GM19452 (cell line): Measurements from ENCODE around the gene ZNF675.
"Not testable (repeated sequence)": the region's sequence is repeated elsewhere in the genome, so short reads cannot be mapped to it uniquely, and the experiment has no call there.

Source experiments
- ATAC-seq: cut with Tn5 transposase; IDR thresholded peaks from one replicate; pipeline ENCODE4 v1.9.1; 2021; ENCODE audit not compliant: unreplicated experiment

The ZNF675 gene

DNA sequence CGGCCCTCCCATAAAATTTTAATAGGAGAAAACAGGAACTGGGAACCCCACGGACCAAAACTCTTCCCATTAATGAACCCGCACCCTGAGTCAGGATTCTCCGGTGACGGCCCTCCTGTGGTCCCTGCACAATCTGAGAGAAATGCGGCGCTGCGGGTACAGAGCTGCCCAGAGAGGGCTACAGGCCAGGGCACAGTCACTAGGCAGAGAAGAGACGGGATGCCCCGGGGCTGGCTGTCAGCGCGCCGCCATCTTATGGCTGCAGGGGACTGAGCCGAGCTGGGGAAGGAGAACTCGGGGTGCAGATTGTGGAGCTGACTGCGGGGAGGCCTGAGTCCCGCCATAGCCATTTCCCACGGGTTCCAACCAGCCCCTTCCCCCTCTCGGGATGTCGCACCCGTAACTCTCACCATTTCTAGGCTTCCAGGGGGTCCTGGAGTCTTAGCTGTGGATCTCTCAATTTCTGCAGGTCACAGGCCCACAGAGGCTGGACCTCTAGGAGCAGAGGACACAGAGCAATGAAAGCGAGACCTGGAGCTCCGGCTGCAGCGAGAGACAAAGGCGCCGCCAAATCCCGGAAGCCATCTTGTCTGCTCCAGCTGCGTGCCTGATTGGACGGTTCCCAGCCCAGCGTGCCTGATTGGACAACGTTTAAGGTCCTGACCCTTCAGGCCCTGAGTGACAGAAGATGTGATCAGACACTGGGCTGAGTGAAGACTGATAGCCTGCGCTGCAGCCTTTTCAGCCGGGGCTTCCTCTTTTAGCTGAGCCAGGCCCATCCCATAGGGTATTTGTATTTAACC is at the start of gene ZNF675:
Gene ZNF675 (minus strand): TSS at position 592 of the 803 bp plus-strand sequence. CDS start 179 bp downstream, at position 413.
- peak; percentile 86 for ATAC-seq

DNA sequence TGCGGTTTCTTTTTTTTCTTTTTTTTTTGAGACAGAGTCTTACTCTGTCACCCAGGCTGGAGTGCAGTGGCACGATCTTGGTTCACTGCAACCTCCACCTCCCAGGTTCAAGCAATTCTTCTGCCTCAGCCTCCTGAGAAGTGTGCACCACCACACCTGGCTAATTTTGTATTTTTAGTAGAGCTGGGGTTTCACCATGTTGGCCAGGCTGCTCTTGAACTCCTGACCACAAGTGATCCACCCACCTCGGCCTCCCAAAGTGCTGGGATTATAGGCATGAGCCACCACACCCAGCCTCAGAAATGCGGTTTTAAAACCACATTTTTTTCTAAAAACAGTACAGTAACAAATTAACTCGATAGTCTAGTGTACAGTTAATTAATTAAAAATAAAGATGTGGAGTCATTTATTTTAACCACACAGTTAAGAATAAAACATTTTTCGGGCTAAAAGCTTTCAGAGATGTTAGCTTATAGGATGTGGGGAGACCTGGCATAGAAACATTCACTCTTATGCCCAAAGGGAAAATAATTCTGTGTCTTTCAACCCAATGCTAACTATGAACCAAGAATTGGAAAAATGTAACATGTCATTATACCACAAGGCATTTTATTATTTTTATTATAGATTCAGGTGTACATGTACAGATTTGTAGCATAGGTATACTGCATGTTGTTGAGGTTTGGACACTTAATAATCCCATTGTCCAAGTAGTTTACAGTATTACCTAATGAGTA is 43.9 kb upstream of the ZNF675 start:
- ATAC-seq = not testable (repeated sequence)

DNA sequence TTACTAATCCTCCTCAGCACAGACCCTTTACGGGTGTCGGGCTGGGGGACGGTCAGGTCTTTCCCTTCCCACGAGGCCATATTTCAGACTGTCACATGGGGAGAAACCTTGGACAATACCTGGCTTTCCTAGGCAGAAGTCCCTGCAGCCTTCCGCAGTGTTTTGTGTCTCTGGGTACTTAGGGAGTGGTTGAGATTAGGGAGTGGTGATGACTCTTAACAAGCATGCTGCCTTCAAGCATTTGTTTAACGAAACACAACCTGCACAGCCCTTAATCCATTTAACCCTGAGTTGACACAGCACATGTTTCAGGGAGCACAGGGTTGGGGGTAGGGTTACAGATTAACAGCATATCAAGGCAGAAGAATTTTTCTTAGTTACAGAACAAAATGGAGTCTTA is 37.1 kb upstream of the ZNF675 start:
- not testable (repeated sequence) for ATAC-seq

DNA sequence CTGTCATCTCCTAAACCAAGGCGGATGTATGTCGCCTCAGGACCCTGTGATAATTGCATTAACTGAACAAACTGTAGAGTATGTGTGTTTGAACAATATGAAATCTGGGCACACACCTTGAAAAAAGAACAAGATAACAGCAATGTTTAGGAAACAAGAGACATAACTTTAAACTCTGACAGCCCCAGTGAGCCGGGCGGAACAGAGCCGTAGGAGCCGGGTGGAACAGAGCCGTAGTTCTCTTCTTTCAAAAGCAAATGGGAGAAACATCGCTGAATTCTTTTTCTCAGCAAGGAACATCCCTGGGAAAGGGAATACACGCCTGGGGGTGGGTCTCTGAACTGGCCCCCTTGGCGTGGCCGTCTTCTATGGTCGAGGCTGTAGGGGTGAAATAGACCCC is 31.8 kb upstream of the ZNF675 start:
- ATAC-seq = no peak

DNA sequence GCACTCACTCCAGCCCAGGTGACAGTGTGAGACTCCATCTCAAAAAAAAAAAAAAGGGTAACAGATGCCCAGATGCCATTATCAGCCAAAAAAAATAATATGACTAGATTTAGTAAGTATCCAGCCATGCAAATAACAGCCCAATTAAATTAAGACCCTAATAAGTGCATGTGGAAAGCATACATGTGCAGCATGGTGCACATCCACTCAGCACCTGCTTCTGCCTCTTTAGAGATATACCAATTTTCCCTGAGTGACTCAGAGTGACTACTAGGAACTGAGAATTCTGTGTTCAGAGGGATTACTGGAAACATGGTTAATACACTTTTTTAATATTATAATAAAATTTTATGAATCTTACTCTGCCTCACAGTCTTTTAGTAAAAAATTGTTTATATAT is 29.8 kb upstream of the ZNF675 start:
- no peak for ATAC-seq

DNA sequence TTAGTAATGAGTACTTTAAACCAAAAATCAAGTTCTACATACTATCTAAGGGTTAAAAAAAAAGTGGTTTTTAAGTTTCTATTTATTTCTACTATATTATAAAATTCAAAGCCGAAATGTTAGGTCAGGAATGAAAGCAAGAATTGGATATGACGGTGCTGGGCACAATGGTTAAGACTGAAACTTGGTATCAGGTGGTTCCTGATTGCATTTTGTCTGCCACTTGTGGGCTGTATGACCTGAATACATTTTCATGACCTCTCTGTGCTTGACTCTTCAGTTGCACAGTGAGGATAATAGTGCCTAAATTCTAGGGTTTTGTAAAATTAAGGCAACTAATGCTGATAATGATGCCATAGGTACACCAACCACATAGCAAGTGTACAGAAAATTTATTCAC is 22.3 kb upstream of the ZNF675 start:
- no peak for ATAC-seq

DNA sequence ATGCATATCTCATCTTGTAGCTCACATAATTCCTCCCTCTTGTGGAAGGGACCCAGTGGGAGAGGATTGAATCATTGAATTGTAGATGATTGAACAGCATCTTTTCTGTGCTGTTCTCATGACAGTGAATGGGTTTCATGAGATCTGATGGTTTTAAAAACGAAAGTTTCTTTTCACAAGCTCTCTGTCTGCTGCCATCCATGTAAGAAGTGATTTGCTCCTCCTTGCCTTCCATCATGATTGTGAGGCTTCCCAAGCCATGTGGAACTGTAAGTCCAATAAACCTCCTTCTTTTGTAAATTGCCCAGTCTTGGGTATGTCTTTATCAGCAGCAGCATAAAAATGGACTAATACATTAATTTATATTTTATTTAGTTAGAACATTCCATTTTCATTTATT is 19.6 kb upstream of the ZNF675 start:
- ATAC-seq = no peak

DNA sequence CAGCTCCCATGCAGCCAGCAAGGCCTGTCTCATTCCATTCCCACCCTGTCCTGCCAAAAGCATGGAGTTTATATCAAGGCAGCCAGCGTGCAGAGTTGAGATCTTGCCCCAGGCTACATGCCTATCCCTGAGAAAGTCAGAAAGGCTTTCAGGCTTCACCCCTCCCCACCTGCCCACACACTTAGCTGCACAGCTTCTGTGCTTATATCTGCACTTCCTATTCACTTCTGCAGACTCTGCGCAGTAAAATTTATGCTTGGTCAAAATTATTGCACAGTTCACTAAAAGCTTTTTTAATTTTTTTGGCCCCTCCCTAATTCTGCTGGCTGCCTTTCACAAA is 12.5 kb upstream of the ZNF675 start:
- ATAC-seq = no peak

DNA sequence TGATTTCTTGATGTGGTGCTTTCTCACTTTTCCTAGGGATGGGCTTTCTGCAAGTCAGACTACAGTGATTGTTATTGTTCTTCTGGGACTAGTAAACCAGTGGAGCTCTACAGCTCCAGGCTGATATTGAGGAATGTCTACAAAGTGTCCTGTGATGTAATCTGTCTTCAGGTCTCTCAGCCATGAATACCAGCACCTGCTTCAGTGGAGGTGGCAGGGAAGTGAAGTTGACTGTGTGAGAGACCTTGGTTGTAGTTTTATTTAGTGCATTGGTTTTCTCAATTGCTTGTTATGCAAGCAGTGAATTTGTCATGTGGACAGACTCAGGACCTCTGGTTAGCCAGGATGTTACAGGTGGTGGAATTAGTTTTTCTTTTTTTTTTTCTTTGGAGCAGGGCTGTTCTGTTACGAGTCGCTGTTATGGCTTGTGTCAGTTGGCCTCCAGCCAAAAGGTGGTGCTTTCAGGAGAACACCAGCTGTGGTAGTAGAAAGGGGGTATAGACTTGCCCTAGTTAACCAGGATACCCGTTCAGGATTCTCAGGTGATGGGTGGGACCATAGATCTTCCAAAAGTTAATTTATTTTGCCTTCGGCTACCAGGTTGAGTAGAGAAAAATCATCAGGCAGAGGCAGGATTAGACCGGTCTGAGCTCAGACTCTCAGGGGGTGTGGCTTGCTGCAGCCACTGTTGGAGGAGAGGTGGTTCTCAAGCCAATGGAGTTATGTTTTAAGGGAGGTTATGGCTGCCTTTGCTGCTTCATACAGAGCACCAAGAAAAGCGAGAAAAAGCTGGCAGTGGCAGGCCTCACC is 11.9 kb upstream of the ZNF675 start:
- no peak for ATAC-seq

DNA sequence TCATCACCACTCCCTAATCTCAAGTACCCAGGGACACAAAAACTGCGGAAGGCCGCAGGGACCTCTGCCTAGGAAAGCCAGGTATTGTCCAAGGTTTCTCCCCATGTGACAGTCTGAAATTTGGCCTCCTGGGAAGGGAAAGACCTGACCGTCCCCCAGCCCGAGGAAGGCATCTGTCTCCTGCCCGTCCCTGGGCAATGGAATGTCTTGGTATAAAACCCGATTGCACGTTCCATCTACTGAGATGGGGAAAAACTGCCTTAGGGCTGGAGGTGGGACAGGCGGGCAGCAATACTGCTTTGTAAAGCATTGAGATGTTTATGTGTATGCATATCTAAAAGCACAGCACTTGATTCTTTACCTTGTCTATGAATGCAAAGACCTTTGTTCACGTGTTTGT is 5.9 kb upstream of the ZNF675 start:
- ATAC-seq = not testable (repeated sequence)

DNA sequence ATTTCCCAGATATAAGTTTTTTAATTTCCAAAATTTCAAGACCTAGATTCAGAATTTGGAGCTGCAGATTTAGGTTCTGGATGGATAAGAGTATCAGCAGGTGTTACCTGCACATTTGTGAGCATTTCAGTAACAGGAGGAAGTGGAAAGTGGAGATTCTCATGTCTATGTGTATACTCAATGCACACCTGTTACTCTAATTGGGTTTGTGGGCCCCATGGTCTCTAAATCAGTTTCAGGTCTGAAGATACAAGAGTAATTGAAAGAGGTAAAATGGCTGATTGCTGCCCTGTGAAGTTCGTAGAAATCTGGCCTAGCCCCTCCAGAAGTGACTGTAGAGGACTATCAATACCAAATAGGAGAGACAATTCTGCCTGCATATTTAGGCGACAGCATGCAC is 13.9 kb downstream of the ZNF675 start:
- ATAC-seq = no peak

DNA sequence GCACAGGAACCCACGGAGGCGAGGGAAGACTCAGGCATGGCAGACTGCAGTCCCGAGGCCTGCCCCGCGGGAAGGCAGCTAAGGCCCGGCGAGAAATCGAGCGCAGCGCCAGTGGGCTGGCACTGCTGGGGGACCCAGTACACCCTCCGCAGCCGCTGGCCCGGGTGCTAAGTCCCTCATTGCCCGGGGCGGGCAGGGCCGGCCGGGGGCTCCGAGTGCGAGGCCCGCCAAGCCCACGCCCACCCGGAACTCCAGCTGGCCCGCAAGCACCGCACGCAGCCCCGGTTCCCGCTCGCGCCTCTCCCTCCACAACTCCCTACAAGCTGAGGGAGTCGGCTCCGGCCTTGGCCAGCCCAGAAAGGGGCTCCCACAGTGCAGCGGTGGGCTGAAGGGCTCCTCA is 18.4 kb downstream of the ZNF675 start:
- ATAC-seq = not testable (repeated sequence)

DNA sequence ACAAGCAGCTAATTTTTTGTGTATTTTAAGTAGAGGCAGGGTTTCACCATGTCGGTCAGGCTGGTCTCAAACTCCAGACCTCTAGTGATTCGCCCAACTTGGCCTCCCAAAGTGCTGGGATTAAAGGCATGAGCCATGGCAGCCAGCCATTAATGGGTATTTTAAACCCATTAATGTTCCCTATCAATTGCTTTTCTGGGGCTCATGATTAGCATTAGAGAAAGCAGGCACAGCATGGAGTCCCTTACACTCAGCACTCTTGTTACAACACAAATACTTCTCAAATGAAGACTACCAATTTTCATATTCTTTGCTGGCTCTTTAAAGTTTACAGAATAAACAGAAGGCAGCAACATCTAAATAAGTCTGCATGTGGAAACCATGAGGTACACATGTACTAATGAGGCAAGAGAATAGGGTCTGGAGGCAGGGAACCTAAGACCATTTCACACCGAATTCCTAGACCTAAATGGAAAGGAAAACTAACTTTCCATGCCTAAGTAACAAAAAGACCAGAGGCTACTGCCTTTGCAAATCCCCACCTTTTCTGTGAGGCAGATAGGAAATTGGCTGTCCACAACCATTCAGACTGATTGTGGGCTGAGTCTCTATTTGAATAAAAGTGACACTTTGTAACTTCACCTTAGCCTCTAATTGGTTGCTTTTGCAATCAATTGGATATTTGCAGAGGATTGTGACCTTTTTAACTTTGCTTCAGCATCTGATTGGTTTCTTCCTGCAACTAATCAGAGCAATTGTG is 21.2 kb downstream of the ZNF675 start:
- no peak for ATAC-seq

DNA sequence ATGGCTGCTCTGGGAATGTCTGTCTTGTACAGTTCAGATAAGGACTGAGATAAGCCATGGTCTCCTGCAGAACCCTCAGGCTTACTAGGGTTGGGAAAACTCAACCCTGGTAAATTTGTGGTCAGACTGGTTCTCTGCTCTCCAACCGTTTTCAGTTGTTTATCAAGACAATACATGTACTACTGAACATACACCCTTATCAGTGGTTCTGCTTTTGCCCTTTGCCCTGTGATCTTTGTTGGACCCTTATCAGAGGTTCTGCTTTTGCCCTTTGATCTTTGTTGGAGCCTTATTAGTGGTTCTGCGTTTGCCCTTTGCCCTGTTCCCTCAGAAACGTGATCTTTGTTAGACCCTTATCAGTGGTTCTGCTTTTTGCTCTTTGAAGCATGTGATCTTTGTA is 37.2 kb downstream of the ZNF675 start:
- ATAC-seq = not testable (repeated sequence)
